Measurements from ENCODE around the gene STPG2. TPM values are rescaled to one million over a fixed set of nuclear protein-coding genes. Genes with fewer than 3 reads are reported as not detected.
A peak's percentile ranks its signal among the peaks of the same experiment; 100 is the strongest.

The STPG2 gene
- total RNA-seq, 1 donor from 2014 or later = 0.14 TPM

GRCh38 chr4:97662133-97662532 lies 481.1 kb downstream of the STPG2 start:
- no peak for DNase-seq (ENCODE audit: low read depth)
- TF ChIP-seq CTCF (IDR thresholded peaks at IDR 0.05; ENCODE audit: insufficient read depth, low read depth, low read length) = no peak
- no peak for TF ChIP-seq EZH2 (IDR thresholded peaks at IDR 0.05; ENCODE audit: insufficient read depth, low read length)
- H3K27ac ChIP-seq (ENCODE audit: low read depth, low read length) = no peak overlapping the region
- no peak overlapping the region for H3K4me3 ChIP-seq (ENCODE audit: insufficient read depth, low read depth, low read length)
- H3K27me3 Mint-ChIP-seq (ENCODE audit: low read depth, unreplicated experiment) = no peaks in the 10 kb centered on the region
- H4K20me1 ChIP-seq (ENCODE audit: insufficient read depth, low read length) = no peaks in the 10 kb centered on the region
- H3K4me1 ChIP-seq (ENCODE audit: insufficient read depth, low read length) = no peaks in the 10 kb centered on the region
- no peak overlapping the region for H3K9ac ChIP-seq (ENCODE audit: low read length)
- H3K4me2 ChIP-seq (ENCODE audit: low read length) = no peak overlapping the region
- no peak overlapping the region for H2AFZ ChIP-seq (ENCODE audit: low read depth, low read length)
- H3K36me3 Mint-ChIP-seq (ENCODE audit: low read depth, unreplicated experiment) = no peaks in the 10 kb centered on the region
- no peaks in the 10 kb centered on the region for H3K9me3 ChIP-seq (ENCODE audit: insufficient read depth, low read depth, low read length)
- H3K79me2 ChIP-seq (ENCODE audit: insufficient read depth, low read length) = no peaks in the 10 kb centered on the region
- no peak overlapping the region for H3K27ac Mint-ChIP-seq (ENCODE audit: unreplicated experiment)
- no peaks in the 10 kb centered on the region for H3K27me3 ChIP-seq (ENCODE audit: insufficient read depth, low read length)
- H3K4me3 Mint-ChIP-seq (ENCODE audit: unreplicated experiment) = no peak overlapping the region
- no peaks in the 10 kb centered on the region for H3K4me1 Mint-ChIP-seq (ENCODE audit: low read depth, unreplicated experiment)
- no peak for FAIRE-seq
- H3K36me3 ChIP-seq (ENCODE audit: insufficient read depth, low read length) = no peaks in the 10 kb centered on the region
- peaks cover 6% of the 10 kb centered on the region for H3K9me3 Mint-ChIP-seq (ENCODE audit: unreplicated experiment)

GRCh38 chr4:97656044-97656720 lies 487.1 kb downstream of the STPG2 start:
- Histone ChIP-seq H3K9ac (ENCODE audit: low read length) (no peak overlapping the region), H2AFZ (ENCODE audit: low read depth, low read length) (no peak overlapping the region), H3K4me1 (ENCODE audit: insufficient read depth, low read length) (no peaks in the 10 kb centered on the region), H3K27ac (ENCODE audit: low read depth, low read length) (no peak overlapping the region), H3K4me2 (ENCODE audit: low read length) (peak overlapping the region; percentile 4), H3K9me3 (ENCODE audit: insufficient read depth, low read depth, low read length) (no peaks in the 10 kb centered on the region), H3K36me3 (ENCODE audit: insufficient read depth, low read length) (no peaks in the 10 kb centered on the region), H4K20me1 (ENCODE audit: insufficient read depth, low read length) (no peaks in the 10 kb centered on the region), H3K79me2 (ENCODE audit: insufficient read depth, low read length) (no peaks in the 10 kb centered on the region), H3K27me3 (ENCODE audit: insufficient read depth, low read length) (no peaks in the 10 kb centered on the region), H3K4me3 (ENCODE audit: insufficient read depth, low read depth, low read length) (no peak overlapping the region)
- H3K36me3 Mint-ChIP-seq (ENCODE audit: low read depth, unreplicated experiment) = no peaks in the 10 kb centered on the region
- no peak for FAIRE-seq
- no peaks in the 10 kb centered on the region for H3K9me3 Mint-ChIP-seq (ENCODE audit: unreplicated experiment)
- no peaks in the 10 kb centered on the region for H3K27me3 Mint-ChIP-seq (ENCODE audit: low read depth, unreplicated experiment)
- H3K4me1 Mint-ChIP-seq (ENCODE audit: low read depth, unreplicated experiment) = peaks cover 12% of the 10 kb centered on the region
- peak overlapping the region; percentile 50 for H3K27ac Mint-ChIP-seq (ENCODE audit: unreplicated experiment)
- H3K4me3 Mint-ChIP-seq (ENCODE audit: unreplicated experiment) = no peak overlapping the region
- no peak for TF ChIP-seq CTCF (IDR thresholded peaks at IDR 0.05; ENCODE audit: insufficient read depth, low read depth, low read length)
- no peak for TF ChIP-seq EZH2 (IDR thresholded peaks at IDR 0.05; ENCODE audit: insufficient read depth, low read length)
- DNase-seq (ENCODE audit: low read depth) = peak; percentile 70

GRCh38 chr4:97653701-97654100 lies 489.6 kb downstream of the STPG2 start:
- Mint-ChIP-seq H3K9me3 (ENCODE audit: unreplicated experiment) (no peaks in the 10 kb centered on the region), H3K4me1 (ENCODE audit: low read depth, unreplicated experiment) (peaks cover 12% of the 10 kb centered on the region), H3K27ac (ENCODE audit: unreplicated experiment) (no peak overlapping the region), H3K27me3 (ENCODE audit: low read depth, unreplicated experiment) (no peaks in the 10 kb centered on the region), H3K36me3 (ENCODE audit: low read depth, unreplicated experiment) (no peaks in the 10 kb centered on the region), H3K4me3 (ENCODE audit: unreplicated experiment) (no peak overlapping the region)
- H3K9ac ChIP-seq (ENCODE audit: low read length) = no peak overlapping the region
- no peak for DNase-seq (ENCODE audit: low read depth)
- no peak overlapping the region for H2AFZ ChIP-seq (ENCODE audit: low read depth, low read length)
- TF ChIP-seq CTCF (IDR thresholded peaks at IDR 0.05; ENCODE audit: insufficient read depth, low read depth, low read length) (no peak), EZH2 (IDR thresholded peaks at IDR 0.05; ENCODE audit: insufficient read depth, low read length) (no peak)
- H3K27me3 ChIP-seq (ENCODE audit: insufficient read depth, low read length) = no peaks in the 10 kb centered on the region
- no peak for FAIRE-seq
- H3K4me1 ChIP-seq (ENCODE audit: insufficient read depth, low read length) = no peaks in the 10 kb centered on the region
- no peak overlapping the region for H3K4me3 ChIP-seq (ENCODE audit: insufficient read depth, low read depth, low read length)
- H3K79me2 ChIP-seq (ENCODE audit: insufficient read depth, low read length) = no peaks in the 10 kb centered on the region
- H3K4me2 ChIP-seq (ENCODE audit: low read length) = no peak overlapping the region
- H3K27ac ChIP-seq (ENCODE audit: low read depth, low read length) = no peak overlapping the region
- H3K9me3 ChIP-seq (ENCODE audit: insufficient read depth, low read depth, low read length) = no peaks in the 10 kb centered on the region
- H4K20me1 ChIP-seq (ENCODE audit: insufficient read depth, low read length) = no peaks in the 10 kb centered on the region
- no peaks in the 10 kb centered on the region for H3K36me3 ChIP-seq (ENCODE audit: insufficient read depth, low read length)

Measured in astrocyte (in vitro differentiated cells and primary cell).